GM18511 (cell line): ENCODE measurements around the gene LRFN5.

Source experiments
- ATAC-seq: cut with Tn5 transposase; IDR thresholded peaks from one replicate; pipeline ENCODE4 v1.9.1; 2021; ENCODE audit warnings: mild to moderate bottlenecking, moderate library complexity; ENCODE audit not compliant: unreplicated experiment

LRFN5 gene

DNA sequence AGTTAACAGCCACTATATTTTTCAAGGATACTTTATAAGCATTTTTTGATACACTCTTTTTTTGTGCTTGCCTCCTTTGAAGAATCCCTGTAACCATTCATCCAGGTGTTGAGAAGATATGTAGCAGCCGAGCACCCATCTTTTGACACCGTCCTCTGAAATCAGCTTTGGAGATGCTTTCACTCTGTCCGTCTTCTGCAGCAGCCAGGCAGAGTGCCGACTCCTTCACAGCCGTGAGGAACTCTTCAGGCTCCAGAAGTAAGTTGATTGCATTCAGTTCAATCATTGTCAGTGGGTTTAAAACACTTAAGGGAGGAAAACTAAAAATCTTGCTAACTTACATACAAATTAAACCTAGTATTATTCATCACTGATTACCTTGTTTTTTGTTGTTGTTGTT, 160.1 kb downstream of the LRFN5 start:
- no peak for ATAC-seq

GRCh38 chr14:41773536-41774279, 167.0 kb downstream of the LRFN5 start:
- ATAC-seq: no peak

- no peak for ATAC-seq
Observed at GRCh38 chr14:41782511-41782910, 175.8 kb downstream of the LRFN5 start.

DNA sequence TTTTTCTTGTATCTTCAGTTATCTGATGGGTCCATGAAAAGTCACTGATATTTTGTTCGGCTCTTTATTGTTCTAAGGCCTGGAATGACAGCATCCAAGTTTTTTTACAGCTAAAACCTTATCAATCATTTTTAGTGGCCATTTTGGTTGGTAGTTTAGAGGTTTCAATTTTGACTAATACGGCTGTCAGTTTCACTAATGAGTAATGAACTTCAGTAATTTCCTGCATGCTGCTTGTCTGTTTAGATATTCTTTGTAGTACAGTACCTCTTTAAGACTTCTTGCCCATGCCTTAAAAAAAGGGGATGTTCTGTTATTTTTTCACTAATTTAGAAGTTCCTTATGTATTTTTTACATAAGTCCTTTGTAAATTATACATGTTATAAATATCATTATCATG, 176.7 kb downstream of the LRFN5 start:
- ATAC-seq: peak; percentile 65

DNA sequence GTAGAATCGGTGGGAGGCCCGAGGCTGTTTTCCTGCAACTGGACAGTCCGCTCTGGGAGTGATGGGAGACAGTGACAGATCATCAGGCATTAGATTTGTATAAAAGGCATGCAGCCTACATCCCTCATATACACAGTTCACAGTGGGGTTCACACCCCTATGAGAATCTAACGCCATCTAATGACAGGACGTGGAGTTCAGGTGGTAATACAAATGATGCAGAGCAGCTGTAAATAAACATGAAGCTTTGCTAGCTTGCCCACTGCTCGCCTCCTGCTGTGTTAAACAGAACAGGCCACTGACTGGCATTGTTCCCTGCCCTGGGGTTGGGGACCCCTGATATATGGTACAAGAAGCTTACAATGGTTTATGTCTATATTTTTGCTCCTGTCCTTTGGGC, 179.0 kb downstream of the LRFN5 start:
- ATAC-seq: no peak

GRCh38 chr14:41799817-41800216, 193.1 kb downstream of the LRFN5 start:
- no peak for ATAC-seq

DNA sequence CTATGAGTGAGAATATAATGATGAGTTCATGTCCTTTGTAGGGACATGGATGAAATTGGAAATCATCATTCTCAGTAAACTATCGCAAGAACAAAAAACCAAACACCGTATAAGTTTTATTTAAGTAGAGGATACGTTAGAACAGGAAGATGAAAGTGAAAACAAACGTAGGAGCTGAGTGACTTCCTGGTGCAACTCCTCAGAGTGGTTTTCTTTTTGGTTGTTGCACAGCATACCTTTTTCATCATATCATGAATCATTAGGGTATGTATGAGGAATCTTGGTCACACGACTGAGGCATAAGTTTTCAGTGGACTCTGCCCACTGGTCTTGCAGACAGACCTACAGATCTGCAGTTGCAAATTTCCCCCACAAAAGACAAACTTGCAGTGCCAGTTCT, 199.0 kb downstream of the LRFN5 start:
- ATAC-seq: no peak

DNA sequence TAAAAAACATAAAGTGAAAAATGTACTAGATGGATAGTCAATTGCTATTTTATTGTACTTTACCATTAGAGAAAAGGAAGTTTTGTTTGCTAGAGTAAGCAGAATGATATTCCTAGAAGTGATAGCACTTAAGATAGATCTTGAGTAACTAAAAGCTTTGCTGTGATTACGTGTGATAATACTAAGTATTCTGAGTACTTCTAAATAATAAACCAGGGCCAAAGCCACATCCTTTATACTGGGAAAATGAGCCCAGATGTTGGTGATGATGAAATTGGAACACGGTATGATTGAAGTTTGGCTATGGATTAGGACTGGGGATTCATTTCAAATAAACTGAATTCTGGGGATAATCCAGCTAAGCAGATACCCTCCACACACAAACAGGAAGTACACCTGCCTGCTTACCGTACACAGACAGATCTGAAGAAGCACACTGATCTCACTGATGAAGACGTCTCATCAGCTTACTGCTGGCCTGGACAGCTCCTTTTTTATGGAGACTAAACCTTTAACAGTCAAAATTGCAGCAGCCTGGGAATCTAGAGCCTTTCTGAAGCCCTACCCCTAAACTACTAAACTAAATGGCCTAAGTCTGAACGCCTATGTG, 199.8 kb downstream of the LRFN5 start:
- no peak for ATAC-seq

- ATAC-seq: no peak
Observed at GRCh38 chr14:41810362-41810761, 203.7 kb downstream of the LRFN5 start.

DNA sequence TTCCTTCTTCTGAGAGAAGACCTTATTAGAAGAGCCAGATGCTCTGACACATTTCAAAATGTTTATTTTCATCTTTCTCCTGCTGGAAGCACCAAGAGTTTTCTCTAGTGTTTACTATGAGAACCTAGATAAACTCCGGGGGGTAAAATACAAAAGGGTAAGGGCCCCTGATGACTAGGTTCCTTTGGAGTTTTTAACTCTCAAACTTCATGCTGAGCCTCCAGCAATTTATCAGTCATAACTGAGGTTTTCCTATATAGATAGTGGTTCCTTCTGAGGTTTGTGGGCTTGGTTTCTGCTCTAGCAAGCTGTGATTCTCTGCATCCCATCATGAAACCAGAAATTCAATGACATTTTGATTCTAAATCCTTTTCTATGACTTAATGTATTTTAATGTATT, 210.9 kb downstream of the LRFN5 start:
- ATAC-seq: no peak

DNA sequence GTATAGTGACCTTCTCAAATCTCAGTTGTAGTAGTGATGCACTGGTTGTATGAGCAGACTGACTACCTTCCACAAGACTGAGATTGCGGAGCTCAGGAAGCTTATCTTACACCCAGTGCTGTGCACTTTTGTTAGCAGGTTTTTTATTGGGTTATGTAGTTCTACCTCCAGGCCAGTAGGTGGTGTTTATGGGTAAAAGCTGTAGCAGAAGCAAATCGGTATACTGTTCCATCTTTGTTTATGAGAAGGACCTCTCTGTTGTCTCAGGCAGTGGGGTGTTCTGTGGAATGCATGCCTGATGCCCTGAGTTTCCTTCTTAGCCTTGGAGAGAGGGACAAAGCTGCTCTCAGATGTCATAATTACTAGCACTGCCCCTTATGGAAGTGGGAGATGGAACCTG, 217.8 kb downstream of the LRFN5 start:
- no peak for ATAC-seq

GRCh38 chr14:41825622-41826021, 218.9 kb downstream of the LRFN5 start:
- no peak for ATAC-seq

DNA sequence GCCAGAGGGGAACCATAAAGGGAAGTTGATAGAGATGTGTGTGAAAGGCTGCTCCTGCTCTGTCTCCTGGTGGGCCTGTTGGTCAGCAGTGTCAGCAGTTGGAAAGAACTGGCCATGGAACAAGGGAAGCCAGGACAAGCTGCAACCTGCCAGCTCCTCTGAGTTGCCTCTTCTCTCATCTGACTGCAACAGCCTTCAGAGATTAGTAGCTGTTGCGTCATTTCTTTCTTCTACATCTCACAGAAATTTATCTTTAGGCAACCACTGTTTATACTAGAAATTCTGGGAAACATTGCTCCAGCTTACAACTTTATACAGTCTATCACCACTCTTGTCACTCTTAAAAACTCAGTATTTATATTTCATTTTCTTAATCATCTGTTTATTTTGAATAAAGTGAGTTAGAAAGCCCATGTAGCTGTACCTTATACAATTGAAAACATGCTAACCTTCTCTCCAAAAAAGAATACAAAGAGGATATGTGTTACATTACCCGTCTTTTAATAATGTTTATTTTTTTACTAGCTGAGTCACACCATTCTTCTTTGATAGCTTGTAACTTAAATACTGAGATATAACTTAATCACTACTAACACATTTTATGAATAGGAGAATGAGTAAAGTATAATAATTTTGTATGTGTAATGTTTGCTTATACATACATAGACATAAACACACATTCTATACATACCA, 224.2 kb downstream of the LRFN5 start:
- ATAC-seq: no peak

DNA sequence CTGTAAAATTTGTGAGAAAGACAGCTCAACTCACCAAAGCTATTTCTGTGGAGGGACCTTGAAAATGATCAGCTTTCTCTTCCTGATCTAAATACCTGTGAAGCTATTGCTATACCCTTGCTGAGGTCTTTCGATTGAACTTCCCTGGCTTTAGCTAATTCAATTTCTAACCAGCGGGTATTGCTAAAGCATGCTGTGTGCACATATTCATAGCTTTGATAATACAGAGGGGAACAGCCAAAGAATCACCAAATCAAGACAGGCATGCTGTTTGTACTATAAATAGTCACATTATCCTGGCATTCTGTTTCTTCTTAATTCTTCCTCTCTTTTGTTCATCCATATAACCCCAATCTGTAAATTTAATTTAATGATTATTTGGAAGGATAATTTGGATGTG, 233.0 kb downstream of the LRFN5 start:
- no peak for ATAC-seq

- ATAC-seq: no peak
Observed at GRCh38 chr14:41859336-41859735, 252.7 kb downstream of the LRFN5 start.

- ATAC-seq: no peak
Observed at GRCh38 chr14:41860586-41860985, 253.9 kb downstream of the LRFN5 start.

DNA sequence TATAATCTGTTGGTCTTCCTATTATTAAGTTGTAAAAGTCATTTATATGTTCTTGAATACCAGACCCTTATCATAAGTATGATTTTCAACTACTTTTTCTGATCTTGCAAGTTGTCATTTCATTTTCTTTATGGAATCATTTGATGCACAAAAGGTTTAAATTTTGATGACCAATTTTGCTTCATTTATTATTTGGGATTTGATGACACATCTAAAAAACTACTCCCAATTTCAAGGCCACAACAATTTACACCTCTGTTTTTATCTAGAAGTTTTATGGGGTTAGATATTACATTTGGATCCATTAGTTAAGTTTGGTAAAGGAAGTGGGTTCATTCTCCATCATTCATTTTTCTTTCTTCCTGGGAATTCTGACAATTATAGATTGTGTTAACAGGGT, 259.2 kb downstream of the LRFN5 start:
- ATAC-seq: no peak

DNA sequence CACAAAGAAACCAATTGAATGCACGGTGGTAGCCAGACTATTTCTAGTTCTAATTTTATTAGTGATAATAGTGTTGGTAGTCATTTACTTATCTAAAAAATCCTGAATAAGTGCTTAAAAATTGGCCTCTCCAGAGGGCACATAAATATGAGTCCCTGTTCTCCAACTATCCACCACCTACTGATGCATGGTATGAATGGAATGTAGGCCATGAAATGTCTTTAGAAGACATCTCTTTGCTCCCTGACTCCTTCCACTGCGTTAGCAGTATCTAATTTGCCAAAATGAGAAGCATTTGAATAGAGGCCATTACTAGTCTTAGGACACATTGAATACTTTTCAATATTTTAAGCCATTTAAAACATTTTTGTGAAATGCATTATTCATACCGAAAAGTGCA, 261.7 kb downstream of the LRFN5 start:
- no peak for ATAC-seq

GRCh38 chr14:41872931-41873685, 266.4 kb downstream of the LRFN5 start:
- ATAC-seq: no peak

DNA sequence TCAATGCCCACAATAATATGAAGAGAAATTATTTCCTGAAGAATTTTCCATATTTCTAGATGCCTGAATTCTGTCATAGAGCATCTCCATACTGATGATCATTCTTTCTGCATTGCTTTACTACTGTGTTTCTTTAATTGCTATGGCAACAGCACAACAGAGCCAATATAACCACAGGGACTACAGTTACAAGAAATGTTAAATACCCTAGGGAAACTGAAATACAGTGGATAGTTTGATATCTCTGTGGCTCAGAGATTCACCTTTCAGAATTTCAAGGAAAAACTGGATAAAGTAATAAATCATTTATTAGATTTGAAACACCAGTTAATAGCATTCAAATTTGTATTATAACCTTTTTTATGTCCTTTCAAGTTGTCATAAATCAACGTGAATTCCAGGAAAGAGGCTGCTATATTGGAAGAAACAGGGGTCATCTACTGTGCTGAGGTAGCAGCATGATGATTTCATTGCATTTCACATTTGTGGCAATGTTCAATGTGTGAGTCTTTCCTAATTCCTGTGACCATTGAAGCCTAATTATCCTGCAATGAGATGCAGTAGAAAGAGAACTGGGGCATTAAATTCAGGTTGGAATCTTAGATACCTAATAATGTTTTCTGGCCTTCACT, 267.1 kb downstream of the LRFN5 start:
- ATAC-seq: no peak

DNA sequence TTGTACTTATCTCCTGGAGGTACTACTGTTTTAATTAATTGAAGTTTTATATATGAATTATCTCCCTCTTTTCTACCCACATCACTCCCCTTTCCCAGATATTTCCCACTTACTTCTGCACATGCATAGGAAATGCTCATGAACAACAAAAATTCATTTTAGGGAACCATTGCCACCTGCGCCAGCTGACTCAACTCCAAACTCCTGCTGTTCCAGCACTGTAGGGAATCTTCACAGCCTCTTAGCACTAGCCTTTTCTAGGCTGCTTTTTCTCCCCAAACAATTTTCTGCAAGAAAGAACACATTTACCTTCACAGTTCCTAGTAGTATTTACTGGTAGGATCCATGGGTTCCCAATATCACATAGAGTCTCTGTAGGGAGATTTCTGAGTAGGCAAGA, 268.4 kb downstream of the LRFN5 start:
- no peak for ATAC-seq
